A673 (cell line): ENCODE data around the gene ASB5.

ENCODE experiments used
- EZH2 ChIP-seq: fragments of 200-600 bp; sonication (generic); IDR thresholded peaks from 2 replicates; pipeline ENCODE4 v1.6.1; 2017; ENCODE audit warnings: borderline replicate concordance, low read depth, mild to moderate bottlenecking, mixed read lengths, antibody characterized with exemption, low read length; ENCODE audit not compliant: poor library complexity, severe bottlenecking
- TF ChIP-seq, protein P1 (sequence below): fragments of 300-800, 200-600 bp; sonication (generic); conservative IDR thresholded peaks from 2 replicates; pipeline ENCODE4 v1.5.1; 2017; ENCODE audit warnings: low read depth, mild to moderate bottlenecking, antibody characterized with exemption, low read length, moderate library complexity, mixed read lengths

DNA sequence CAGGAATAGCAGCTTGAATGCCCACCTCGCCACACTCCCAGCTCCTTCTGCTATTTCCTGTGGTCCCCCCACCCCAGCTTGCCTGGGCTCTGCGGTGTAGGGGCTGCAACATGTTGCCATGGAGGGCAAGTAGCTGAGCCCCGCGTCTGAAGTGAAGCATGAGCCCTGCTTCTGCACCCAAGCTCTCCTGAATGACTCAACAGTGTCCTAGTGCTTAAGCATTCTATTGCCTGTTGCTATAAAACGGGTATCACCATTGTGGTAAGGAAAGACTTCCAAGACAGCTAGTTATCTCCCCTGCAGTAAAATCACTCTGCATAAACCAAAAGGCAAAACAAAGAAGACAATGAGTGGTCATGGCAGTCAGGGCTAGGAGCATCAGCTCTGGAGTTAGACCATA, 42.3 kb downstream of the ASB5 start:
- TF ChIP-seq, protein P1, sequence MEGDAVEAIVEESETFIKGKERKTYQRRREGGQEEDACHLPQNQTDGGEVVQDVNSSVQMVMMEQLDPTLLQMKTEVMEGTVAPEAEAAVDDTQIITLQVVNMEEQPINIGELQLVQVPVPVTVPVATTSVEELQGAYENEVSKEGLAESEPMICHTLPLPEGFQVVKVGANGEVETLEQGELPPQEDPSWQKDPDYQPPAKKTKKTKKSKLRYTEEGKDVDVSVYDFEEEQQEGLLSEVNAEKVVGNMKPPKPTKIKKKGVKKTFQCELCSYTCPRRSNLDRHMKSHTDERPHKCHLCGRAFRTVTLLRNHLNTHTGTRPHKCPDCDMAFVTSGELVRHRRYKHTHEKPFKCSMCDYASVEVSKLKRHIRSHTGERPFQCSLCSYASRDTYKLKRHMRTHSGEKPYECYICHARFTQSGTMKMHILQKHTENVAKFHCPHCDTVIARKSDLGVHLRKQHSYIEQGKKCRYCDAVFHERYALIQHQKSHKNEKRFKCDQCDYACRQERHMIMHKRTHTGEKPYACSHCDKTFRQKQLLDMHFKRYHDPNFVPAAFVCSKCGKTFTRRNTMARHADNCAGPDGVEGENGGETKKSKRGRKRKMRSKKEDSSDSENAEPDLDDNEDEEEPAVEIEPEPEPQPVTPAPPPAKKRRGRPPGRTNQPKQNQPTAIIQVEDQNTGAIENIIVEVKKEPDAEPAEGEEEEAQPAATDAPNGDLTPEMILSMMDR = no peak
- TF ChIP-seq EZH2 = no peak
